HepG2 (cell line): ENCODE data around the gene TBCCD1.

Experiments used
- ASH2L ChIP-seq: fragments of 300-600, 200-600 bp; sonication (generic); IDR thresholded peaks from 2 replicates; pipeline ENCODE4 v1.7.0; 2017; ENCODE audit warnings: low read depth, mild to moderate bottlenecking, moderate library complexity, mixed read lengths, low read length; ENCODE audit not compliant: insufficient read length
- FOSL1 ChIP-seq: sonication (generic); formaldehyde crosslinking; IDR thresholded peaks from 2 replicates; pipeline ENCODE4 v1.9.0; 2021; ENCODE audit warnings: missing genetic modification reagents, borderline replicate concordance
- HDAC6 ChIP-seq: fragments of 200-600 bp; sonication (generic); IDR thresholded peaks from 2 replicates; pipeline ENCODE4 v1.7.0; 2017; ENCODE audit warnings: mild to moderate bottlenecking, antibody characterized with exemption, low read length, low read depth
- KLF9 ChIP-seq: IDR thresholded peaks from 2 replicates; pipeline ENCODE4 v1.6.1; 2016; ENCODE audit warnings: low read depth
- MAFF ChIP-seq: IDR thresholded peaks from 2 replicates; pipeline ENCODE4 v1.6.1; 2011; ENCODE audit warnings: low read depth, low read length, improper control_type of control experiment
- NR3C1 ChIP-seq: sonication (generic); formaldehyde crosslinking; IDR thresholded peaks from 2 replicates; pipeline ENCODE4 v1.4.0; 2020; ENCODE audit warnings: missing genetic modification reagents
- TAF1 ChIP-seq: sonication (generic); formaldehyde crosslinking; IDR thresholded peaks from 2 replicates; pipeline ENCODE4 v1.4.0; 2020; ENCODE audit warnings: missing genetic modification reagents
- YY1 ChIP-seq: IDR thresholded peaks from 2 replicates; pipeline ENCODE4 v1.6.1; 2011; ENCODE audit warnings: low read length, low read depth, moderate library complexity, mild to moderate bottlenecking; ENCODE audit not compliant: insufficient read depth, insufficient replicate concordance
- ZKSCAN1 ChIP-seq: fragments of 150-350 bp; IDR thresholded peaks from 2 replicates; pipeline ENCODE4 v1.6.1; 2014; ENCODE audit warnings: low read length

DNA sequence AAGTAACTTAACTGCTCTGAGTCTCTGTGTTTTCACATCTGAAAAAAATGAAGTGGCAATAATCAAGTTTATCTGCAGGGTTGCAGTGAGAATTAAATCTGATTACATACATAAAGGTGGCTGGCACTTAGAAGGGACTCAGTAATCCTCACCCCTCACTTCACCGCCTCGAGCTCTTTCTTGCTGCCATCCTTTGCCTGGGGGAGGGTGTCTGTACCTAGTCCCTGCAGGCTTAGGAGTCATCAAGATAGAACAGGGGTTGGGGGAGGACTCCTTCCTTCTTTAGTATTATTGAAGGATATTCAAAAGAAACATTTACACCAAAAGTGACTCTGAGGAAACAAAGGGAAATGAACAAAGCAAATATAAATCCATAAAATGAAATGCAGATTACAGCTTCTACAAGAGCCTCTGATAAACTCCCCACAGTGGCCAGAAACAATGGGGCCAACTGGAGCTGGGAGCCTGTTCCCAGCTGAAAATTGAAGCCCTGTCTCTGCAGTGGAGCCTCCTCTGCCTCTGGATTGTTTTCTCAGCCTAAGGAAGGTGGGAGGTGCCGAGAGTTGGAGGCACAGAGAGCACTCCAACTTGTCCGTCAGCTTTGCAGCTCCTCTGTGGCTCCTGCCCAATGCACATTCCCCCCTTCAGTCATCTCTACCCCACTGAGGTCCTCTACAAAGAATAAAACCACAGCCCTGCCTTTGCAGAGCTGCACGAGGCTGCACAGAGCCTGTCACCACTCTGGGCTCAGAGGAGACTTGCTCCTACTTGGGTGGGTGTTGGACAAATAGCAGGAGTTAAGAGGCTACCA, 64.8 kb downstream of the TBCCD1 start:
- TF ChIP-seq KLF9 (CRISPR knock-in tag) (no peak), HDAC6 (no peak), TAF1 (CRISPR knock-in tag) (no peak), ZKSCAN1 (no peak), YY1 (no peak), NR3C1 (CRISPR knock-in tag) (no peak), MAFF (no peak), ASH2L (no peak), FOSL1 (CRISPR knock-in tag) (no peak)
